GM18909 (cell line): Measurements from ENCODE around the gene CD300LD.
"Not testable (repeated sequence)": the region's sequence is repeated elsewhere in the genome, so short reads cannot be mapped to it uniquely, and the experiment has no call there.

Experiments
- ATAC-seq: cut with Tn5 transposase; IDR thresholded peaks from one replicate; pipeline ENCODE4 v1.9.1; 2021; ENCODE audit warnings: mild to moderate bottlenecking; ENCODE audit not compliant: unreplicated experiment, poor library complexity

Gene CD300LD

DNA sequence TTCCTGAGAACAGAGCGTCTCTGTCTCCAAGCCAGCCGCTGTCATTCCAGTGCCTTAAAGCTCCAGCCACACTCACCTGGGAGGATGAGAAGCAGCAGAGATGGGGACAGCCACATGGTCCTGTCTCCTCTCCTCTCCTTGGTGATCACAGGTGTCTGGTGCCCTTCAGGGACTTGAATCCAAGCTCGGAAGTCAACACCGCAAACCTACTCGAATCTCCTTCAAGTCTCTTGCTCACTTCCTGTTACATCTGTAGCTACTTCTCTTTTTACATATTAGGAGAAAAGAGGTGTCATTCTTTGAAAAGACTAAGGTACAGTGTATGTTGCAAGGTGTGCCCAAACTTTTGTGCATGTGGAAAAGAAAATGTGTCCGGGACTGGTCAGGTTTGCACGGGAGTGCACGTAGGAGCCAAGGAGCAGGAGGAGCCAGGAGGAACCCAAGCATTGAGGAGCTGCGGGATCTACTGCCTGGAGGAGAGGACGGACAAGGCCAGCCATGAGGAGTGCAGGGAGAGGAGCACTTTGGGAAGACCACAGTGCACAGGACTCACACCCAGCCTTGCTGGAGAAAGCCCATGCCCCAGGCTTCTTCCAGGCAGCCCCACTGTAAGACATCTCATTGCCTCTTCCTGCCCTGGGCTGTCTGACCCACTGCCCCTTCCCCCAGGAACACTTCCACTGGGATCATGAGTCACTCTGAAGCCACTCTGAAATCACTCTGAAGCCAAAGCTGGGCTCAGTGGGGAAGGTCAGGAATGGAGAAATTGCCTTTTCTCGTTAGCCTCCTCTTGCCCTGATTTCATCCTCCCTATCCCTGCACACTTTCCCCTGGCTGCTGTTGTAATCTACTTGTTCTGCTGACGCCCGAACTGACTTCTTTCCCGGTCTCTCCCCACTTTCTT is at the start of gene CD300LD:
Gene CD300LD, minus strand, starts transcription at position 197 of the 904 bp plus-strand sequence. Its CDS starts 81 bp downstream, at position 116.
- ATAC-seq: no peak

DNA sequence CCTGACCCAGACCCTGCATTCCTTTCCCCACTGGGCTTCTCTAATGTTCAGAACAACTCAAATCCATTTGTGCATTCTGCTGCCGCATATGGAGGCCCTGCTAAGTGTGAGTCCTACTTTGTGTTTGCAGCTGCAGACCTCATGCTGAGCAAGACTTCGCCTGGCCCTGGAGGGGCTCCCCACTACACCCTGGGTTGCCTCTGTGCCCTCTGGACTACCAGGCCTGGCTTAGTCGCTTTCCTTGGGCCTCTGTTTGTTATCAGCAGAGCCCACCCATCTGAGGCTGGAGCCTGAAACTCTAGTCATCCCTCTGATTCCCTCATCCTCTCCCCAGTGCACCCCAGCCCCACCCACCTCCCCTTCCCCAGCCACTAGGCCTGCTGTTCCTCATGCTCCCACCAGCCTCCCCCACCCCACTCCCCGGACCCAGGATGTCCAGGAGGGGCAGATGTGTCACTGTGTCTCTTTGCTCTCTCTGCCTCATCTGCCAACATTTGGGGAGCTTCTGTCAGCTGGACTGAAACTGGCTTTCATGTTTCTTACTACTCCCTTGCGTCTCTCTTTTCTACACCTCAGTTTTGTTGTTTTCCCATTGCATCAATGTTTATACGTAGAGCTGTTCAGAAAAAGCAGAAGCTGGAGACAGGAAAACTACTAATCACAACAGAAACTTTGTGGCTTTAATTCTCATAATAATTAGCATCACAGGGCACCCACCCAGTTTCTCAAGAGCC is 49.3 kb upstream of the CD300LD start:
- ATAC-seq: no peak

DNA sequence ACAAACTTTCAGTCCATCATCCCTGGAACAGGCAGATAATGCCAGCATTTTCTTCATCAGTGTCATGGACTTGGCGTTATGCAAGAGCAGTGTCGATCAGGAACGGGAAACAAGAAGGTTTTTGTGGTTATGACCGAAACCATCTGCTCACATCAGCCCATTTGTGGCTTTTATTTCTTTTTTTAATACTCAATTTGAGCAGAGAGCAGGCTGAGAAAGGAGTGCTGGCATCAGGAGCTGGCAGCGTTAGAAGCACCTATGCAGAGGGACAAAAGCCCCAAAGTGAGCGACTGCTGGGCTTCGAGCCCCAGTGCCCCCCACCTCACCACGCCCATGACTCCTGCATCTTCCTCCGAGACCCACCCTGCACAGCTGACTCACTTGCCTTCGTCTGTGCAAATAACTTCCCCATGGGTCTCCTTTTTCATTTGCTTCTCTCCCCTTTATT is 47.6 kb upstream of the CD300LD start:
- no peak for ATAC-seq

DNA sequence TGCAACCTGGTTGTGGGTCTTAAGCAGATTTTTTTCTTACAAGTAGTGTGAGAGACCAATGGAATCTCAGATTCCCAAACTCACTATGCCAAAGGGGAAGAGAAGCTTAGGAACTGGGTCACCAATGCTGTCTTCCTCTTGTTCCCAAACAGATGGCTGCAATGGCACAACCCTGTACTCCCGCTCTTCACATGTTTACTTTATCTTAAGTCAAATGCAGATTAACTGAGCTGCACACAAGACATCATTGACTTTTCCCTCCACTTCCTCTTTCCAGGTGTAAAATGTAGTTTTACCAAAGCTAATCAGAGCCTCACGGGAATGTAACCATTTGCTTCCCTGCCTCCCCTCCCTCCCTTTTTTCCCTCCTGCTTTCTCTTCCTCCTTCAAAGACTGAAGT is 45.8 kb upstream of the CD300LD start:
- no peak for ATAC-seq

DNA sequence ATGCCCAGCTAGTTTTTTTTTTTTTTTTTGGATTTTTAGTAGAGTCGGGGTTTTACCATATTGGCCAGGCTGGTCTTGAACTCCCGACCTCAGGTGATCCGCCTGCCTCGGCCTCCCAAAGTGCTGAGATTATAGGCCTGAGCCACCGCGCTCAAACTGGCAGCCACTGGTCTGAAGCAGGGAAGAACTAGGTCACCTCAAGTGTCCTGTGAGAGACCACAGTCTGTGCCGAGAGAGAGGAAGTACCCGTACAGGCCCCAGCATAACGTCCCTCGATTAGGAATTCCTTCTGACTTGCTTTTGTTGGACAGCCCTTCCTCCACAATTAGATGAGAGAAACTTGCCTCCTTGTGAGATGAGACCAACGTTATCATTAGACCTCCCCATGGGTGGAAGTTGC is 45.2 kb upstream of the CD300LD start:
- ATAC-seq: no peak

DNA sequence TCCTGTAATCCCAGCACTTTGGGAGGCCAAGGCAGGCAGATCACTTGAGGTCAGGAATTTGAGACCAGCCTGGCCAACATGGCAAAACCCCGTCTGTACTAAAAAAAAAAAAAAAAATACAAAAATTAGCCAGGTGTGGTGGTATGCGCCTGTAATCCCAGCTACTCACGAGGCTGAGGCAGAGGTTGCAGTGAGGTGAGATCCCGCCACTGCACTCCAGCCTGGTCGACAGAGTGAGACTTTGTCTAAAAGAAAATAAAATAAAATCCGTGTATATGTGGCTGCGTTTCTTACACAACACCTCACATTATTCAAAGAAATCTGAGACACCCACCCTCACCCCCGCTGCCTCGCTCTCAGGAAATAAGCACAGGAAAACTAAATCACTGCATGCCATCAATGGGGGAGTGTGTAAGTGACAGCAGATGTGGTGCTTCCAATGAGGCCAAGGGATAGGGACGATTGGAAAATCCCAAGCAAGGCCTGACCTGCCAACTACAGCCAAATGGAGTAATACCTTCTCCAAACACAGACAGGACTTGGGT is 44.5 kb upstream of the CD300LD start:
- ATAC-seq: not testable (repeated sequence)

DNA sequence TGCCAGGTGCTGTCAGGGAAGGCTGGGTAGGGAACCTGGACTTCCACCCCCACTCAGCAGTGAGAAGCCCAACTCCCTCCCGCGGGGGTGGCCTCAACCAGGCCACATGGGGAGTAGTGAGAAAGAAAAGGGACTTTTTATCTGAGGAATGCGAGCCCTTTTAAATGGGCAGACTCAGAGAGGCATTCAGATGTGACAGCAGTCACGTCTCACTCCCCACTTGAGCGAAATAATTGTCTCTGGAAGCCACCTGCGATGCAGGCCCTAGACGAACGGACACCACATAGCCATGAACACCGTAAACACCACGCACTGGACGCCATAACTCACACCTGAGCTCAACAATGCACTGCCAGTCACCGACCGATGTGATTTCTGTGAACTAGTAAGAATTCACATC is 43.3 kb upstream of the CD300LD start:
- no peak for ATAC-seq

DNA sequence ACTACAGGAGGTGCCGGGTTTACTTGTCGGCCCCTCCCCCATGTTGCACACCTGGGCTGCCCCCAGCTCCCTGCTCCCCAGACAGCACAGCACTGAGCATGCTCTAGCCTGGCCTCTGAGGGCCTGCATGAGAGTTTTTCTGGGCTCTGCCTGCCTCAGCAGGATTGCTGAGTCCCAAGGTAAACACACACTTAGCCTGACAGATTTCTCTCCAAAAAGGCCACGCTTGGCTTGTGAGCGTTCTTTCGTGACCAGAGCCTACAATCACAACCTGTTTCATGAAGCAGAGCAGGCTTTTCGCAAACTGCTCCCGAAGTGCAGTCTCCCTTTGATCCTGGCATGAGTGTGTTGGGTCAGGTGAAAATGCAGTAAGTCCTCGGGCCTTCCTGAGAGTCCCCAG is 41.2 kb upstream of the CD300LD start:
- ATAC-seq: no peak

DNA sequence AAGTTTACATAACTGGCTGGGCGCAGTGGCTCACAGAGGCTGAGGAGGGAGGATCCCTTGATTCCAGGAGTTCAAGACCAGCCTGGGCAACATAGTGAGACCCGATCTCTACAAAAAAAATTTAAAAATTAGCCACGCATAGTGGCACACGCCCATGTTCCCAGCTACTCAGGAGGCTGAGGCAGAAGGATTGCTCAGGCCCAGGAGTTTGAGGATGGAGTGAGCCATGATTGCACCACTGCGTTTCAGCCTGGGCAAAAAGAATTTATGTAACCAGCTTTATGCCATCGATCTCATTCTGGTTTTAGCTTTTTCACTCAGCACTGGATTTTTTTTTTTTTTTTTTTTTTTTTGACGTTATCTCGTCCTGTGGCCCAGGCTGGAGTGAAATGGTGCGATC is 40.5 kb upstream of the CD300LD start:
- ATAC-seq: no peak

DNA sequence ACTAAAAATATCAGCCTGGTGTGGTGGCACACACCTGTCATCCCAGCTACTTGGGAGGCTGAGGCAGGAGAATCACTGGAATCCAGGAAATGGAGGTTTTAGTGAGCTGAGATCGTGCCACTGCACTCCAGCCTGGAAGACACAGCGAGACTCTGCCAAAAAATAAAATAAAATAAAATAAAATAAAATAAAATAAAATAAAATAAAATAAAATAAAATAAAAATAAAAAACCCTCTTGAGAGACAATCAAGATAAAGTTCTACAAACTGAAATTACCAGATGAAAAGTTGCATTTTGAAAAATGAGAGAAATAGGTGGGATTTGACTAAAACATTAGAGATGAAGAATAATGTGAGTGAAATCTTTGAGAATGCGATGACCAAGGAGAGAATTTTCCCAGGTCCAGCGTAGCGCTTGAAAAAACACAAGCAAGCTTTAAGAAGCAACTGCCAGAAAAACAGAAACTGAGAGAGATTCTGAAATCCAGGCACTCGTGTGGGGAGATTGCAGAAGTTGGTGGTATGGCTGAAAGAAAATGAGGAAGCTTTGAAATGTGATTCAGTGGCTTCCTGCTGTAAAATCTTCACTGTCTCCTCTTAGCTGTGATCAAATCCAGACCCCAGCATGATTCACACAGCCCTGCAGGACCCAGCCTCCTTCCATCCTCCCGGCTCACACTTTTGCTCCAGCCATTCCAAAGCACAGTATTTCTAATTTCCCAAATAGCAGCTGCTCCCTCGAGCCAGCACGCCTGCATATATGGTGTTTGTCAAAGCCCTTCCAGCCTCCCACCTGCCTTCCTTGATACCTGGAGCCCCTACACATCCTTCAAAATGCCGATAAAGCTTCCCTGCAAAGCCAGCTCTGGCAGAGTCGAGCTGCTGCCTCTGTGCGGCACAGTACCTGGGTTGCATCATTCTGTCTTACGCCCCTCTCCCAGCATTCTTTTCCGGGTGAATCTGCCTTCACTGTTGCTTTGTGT is 39.7 kb upstream of the CD300LD start:
- no peak for ATAC-seq

DNA sequence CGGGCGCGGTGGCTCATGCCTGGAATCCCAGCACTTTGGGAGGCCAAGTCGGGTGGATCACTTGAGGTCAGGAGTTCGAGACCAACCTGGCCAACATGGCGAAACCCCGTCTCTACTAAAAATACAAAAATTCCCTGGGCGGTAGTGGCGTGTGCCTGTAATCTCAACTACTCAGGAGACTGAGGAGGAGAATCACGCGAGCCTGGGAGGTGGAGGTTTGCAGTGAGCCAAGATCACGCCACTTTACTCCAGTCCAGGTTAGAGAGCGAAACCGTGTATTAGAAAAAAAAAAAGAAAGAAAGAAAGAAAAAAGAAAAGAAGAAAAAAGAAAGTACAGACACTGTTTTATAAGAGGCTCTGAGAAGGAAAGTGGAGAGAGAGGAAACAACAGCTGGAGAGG is 38.2 kb upstream of the CD300LD start:
- not testable (repeated sequence) for ATAC-seq

DNA sequence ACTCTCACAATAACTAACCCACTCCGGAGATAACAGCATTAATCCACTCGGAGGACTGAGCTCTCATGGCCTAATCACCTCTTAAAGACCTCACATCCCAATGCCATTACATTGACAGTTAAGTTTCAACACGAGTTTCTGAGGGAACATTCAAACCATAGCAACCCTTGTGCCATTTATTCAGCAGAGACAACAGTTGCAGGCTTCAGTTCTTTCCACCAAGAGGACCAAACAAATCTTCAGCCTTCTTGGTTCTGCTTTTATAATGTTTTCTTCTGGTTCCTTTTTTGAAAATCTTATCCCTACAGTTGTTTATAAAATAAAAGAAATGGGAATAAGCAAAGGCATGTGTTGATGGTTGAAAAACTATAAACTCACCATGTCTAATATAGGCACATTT is 33.6 kb upstream of the CD300LD start:
- ATAC-seq: no peak

DNA sequence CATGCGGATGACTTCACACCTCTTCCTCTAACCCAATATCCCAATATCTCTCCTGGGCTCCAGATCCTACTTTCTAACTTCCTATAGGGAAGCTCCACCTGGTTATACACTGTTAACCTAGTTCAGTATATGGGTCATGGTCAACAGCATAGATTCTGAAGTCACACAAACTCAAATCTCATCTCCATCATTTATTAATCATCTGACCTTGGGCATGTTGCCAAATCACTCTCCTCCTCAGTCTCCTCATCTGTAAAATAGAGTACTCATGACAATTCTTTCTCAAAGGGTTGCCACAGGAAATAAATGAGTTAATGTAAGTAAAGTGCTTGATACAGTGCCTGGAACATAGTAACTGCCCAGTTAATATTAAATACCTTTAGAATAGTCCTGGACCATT is 32.0 kb upstream of the CD300LD start:
- ATAC-seq: no peak

DNA sequence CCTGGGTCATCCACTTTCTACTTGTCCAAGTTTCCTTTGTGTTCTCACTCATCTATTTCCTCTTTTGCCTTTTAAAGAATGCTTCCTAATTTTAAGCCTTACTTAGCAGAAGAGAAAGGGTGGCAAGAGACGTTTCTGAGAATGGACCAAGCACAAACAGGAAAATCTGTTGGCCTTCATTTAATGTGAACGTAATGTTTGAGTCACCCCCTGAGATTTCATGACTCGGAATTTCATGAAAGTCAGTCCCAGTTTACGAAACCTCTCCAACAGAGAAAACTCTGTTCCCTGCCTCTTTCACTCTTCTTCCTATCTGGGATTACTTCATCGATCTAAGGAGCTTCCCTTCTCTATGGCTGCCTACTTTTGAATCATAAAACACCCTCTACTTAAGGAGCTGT is 31.6 kb upstream of the CD300LD start, which contains the start of gene CD300E:
Gene CD300E, minus strand, starts transcription at position 46 of the 401 bp plus-strand sequence. CDS start 117 bp downstream, outside the sequence.
- no peak for ATAC-seq

DNA sequence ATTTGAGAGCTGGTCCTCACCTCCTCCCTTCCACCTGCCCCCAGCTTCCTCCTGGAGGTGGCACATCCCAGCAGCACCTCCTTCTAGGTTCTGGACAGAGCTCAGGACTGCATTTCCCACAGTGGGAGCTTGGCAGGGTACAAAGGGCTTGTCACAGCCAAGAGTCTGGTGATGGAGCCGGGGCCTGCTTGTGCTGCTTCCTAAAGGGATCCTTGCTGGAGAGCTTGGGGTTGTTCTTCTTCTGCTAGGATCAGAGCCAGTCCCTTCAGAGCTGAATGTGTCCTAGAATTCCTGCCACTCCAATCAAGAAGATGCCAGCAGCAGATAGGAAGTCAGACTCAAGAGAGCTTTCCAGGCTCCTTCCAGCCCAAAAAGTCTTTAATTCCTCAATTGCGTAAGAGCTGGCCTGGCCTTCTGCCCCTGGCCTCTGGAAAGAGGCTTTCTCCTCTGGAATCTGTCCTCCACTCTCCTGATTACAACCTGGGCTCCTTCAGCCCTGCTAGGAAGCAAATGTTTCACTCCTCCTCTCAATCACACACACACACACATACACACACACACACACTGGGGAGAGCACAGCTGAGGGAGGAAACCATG is 27.1 kb upstream of the CD300LD start:
- no peak for ATAC-seq

DNA sequence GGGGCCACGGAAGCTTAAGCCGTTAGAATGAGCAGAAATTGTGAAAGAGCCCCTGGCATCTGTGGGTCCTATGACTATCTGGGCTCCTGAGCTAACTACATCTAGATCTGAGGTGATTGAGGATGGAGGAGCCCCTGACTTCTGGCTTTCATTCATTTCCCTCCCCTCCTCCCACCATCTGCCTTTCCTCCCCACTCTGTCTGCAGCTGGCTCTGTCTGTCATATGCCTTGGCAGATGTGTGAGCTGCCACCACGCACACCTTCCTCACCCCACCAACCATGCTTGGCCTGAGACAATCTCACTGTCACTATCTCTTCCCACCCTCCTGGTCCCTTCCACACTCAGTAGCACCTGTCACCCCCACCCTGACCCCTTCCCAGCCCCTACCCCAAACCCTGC is 26.4 kb upstream of the CD300LD start:
- ATAC-seq: no peak

DNA sequence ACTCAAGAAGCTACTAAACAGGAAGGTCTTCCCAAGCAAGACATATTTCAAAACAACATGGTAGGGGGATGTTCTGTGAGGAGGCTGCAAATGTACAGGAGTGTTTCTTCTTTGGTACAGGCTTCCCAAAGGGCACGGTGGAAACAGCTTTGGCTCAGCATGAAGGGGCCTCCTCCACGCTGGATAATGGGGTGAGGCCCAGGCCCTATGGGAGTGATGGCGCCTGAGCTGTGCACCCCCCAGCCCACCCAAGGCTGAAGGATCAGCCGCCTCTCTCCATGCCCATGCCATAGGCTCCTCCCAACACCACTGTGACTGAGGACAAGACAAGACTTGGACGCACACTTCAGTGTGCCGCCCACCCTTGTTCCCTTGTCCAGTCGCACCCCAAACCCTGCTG is 24.6 kb upstream of the CD300LD start:
- no peak for ATAC-seq

DNA sequence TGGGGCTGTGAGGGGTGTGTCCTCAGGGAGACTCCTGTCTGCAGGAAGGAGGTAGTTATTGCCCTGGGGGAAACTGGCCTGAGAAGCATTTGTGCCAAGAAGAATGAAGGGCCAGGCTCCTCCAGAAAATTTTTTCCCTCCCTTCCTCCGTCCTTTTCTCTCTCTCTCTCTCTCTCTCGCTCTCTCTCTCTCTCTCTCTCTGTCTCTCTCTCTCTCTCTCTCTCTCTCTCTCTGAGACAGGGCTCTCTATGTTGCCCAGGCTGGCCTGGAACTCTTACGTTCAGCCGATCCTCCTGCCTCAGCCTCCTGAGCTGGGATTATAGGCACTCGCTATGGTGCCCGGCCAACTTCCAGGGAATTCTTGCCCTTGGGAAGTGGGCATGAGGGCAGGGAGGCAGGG is 20.0 kb upstream of the CD300LD start:
- no peak for ATAC-seq

DNA sequence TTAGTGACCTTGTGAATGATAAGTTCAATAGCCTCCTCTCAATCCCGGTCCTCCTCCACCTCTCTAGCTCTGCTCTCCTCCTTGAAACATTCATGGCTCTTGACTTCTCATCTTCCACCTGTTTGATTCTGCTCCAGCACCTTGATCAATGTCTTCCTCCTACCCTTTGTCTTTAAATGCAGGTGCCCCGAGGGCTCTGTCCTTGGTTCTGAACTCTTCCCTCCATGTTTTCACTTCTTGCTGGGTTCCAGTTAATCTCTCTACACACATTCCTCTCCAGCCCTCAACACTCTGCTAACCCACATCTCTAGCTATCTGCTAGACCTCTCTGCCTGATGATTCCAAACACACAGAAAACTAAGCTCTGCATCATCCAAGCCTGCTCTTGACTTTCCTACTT is 18.0 kb upstream of the CD300LD start:
- ATAC-seq: no peak

DNA sequence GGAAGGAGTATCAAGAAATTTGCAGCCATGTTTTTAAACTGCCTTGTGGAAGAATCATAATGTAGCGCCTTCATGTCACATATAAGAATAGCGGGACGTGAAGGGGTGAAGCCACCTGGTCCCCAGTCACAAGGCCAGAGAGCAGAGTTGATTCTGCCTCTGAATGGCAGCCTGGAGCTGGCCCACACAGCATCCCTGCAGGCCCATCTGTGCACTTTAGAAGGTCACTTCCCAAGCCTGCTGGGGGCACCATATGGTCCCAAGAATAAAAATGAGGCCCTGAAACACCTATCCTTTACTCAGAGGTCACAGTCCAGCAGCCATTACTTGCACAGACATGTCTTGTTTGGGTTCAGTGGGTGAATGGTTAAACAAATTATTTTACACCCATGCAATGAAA is 16.4 kb upstream of the CD300LD start:
- ATAC-seq: no peak
